NCI-H2171 (cell line): ENCODE measurements around the gene COX20.

Experiments used
- DNase-seq: peaks from one replicate; lab custom pipeline; 2025; lab: John Stamatoyannopoulos, UW

COX20 gene

GRCh38 chr1:244851546-244852231, 16.2 kb downstream of the COX20 start:
- no peak for DNase-seq

GRCh38 chr1:244852694-244853093, 17.2 kb downstream of the COX20 start:
- no peak for DNase-seq

GRCh38 chr1:244854166-244854565, 18.7 kb downstream of the COX20 start:
- no peak for DNase-seq

GRCh38 chr1:244854865-244855578, 19.6 kb downstream of the COX20 start:
- DNase-seq: no peak

- no peak for DNase-seq
Measured at GRCh38 chr1:244857761-244858160, 22.3 kb downstream of the COX20 start.

GRCh38 chr1:244858357-244858756, 22.9 kb downstream of the COX20 start:
- DNase-seq: no peak

GRCh38 chr1:244860078-244860477, 24.6 kb downstream of the COX20 start:
- DNase-seq: no peak

GRCh38 chr1:244860914-244861610, 25.6 kb downstream of the COX20 start:
- no peak for DNase-seq

- no peak for DNase-seq
Measured at GRCh38 chr1:244861683-244862082, 26.2 kb downstream of the COX20 start.

- DNase-seq: no peak
Measured at GRCh38 chr1:244862354-244862698, 26.9 kb downstream of the COX20 start.

GRCh38 chr1:244862699-244863490, 27.4 kb downstream of the COX20 start:
- DNase-seq: peak; percentile 96

GRCh38 chr1:244863491-244864252, 28.2 kb downstream of the COX20 start:
- no peak for DNase-seq

GRCh38 chr1:244864253-244865027, 29.0 kb downstream of the COX20 start, which contains the start of gene HNRNPU:
Gene HNRNPU (minus strand): TSS chr1:244864543. CDS start chr1:244864307, 236 bp downstream.
- peak; percentile 99 for DNase-seq

GRCh38 chr1:244865028-244865371, 29.5 kb downstream of the COX20 start:
- DNase-seq: no peak

GRCh38 chr1:244865820-244866219, 30.4 kb downstream of the COX20 start:
- no peak for DNase-seq

- DNase-seq: no peak
Measured at GRCh38 chr1:244866355-244866754, 30.9 kb downstream of the COX20 start.

- DNase-seq: no peak
Measured at GRCh38 chr1:244868484-244869363, 33.3 kb downstream of the COX20 start.

GRCh38 chr1:244869364-244869827, 33.9 kb downstream of the COX20 start:
- no peak for DNase-seq

- no peak for DNase-seq
Measured at GRCh38 chr1:244869950-244870349, 34.5 kb downstream of the COX20 start.
